Retinal pigment epithelial cell (primary cell): ENCODE measurements around the gene LRRC28.

Experiments used
- DNase-seq: peaks from one replicate; pipeline ENCODE4 v3.0.0-alpha.2; 2010; ENCODE audit warnings: low read depth
- H3K4me3 ChIP-seq: 2 replicates; pipeline ENCODE4 v1.5.1; 2011; ENCODE audit warnings: mild to moderate bottlenecking, low read length, control low read depth, moderate library complexity
- TF ChIP-seq, protein P1 (sequence below): conservative IDR thresholded peaks from 2 replicates; pipeline ENCODE4 v1.5.1; 2011; ENCODE audit warnings: low read depth, low read length, control low read depth, inconsistent platforms

Gene LRRC28

DNA sequence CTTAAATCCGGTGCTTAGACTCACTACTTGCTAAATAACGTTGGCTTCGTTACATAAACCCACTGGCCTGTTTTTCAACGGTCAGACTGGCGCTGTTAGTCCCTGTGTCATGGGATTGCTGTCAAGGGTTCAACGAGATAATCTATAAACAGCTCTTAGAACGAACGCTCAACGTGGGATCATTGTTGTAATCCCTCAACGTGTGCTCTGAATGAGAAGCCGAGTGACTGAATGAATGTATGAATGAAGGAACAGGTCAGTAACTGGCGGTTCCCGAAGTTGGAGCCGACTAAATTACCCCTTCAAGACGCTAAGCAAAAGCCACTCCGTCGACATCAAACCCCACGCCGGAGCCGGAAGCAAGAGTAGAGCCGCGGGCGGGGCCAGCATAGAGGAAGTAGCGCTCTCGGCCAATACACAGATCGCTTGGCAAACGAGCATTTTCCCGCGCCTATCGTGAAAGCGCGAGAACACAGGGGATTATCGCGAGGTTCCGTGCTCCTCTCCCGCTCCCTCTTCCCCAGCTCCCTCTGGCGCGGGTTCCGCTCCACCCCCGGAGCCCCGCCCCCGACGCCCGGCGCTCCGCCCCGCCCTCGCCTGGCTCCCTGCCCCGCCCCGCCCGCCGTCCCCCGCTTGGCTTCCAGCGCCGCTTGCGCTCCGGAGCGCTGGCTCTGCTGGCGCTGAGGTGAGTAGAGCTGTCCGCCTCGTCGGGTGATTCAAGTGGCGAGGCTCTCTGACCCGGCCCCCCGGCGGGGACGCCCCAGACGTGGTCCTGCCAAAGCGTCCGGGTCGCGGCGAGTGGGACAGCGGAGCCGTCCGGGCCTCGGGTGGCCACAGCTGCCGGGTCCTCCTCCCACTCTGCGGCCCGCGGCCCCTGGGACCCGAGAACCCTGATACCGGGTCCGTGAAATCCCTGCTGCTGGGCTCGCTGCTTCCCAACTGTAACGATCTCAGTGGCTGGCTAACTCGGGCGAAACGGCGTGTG is at the start of gene LRRC28:
TSS of gene LRRC28 (plus strand) at position 625 of the 985 bp plus-strand sequence. CDS start 4,477 bp downstream, outside the sequence.
- DNase-seq = peak; percentile 96
- TF ChIP-seq, protein P1, sequence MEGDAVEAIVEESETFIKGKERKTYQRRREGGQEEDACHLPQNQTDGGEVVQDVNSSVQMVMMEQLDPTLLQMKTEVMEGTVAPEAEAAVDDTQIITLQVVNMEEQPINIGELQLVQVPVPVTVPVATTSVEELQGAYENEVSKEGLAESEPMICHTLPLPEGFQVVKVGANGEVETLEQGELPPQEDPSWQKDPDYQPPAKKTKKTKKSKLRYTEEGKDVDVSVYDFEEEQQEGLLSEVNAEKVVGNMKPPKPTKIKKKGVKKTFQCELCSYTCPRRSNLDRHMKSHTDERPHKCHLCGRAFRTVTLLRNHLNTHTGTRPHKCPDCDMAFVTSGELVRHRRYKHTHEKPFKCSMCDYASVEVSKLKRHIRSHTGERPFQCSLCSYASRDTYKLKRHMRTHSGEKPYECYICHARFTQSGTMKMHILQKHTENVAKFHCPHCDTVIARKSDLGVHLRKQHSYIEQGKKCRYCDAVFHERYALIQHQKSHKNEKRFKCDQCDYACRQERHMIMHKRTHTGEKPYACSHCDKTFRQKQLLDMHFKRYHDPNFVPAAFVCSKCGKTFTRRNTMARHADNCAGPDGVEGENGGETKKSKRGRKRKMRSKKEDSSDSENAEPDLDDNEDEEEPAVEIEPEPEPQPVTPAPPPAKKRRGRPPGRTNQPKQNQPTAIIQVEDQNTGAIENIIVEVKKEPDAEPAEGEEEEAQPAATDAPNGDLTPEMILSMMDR = no peak
- H3K4me3 ChIP-seq = peak within 1 kb of the TSS; percentile 90

DNA sequence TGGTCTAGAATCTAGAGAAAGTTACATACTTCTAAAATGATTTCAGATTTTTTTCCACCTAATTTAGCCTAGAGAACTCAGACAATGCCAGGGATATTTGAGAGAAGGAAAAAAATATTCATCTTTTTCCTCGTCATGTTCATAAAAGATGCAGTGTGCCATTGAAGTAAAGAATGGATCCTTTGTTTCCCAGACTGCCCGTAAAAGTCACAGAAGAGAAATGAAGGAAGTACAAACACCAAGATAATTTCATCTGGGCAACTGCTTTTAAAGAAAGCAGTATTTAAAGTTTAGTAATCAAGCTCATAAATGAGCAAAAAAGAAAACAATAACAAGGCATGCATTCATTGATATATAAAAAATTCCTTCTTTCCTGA is 49.1 kb upstream of the LRRC28 start:
- DNase-seq = no peak
- H3K4me3 ChIP-seq = no peak overlapping the region
- TF ChIP-seq, protein P1 = no peak

DNA sequence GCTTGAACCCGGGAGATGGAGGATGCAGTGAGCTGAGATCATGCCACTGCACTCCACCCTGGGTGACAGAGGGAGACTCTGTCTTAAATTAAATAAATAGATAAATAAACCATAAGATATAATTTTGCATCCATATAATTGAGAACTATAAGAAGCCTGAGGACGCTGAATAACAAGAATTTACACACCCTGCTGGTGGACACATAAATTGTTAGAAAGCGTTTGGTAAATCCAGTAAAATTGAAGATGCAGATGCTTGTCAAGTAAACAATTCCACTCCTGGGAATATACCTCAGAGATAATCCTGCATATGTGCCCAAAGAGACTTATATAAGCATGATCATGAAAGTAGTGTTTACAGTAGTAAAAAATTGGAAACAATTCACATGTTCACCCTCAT is 43.6 kb upstream of the LRRC28 start:
- TF ChIP-seq, protein P1 = no peak

DNA sequence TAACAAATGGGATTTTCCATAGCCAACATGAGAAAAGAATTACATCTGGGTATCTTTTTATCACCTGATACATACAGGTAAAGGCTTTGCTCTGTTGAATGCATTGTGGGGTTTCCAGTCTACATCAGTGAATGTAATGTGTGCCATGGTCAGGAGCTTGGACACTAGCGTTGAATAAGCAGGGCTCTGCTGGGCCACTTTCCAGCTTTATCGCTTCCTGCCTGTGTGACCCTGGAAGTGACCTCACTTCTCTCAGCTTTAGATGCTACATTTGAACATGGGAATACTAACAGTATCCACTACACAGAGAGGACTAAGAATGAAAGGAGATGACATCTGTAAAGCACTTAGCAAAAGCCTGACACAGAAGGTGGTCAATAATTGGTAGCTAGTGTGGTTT is 42.0 kb upstream of the LRRC28 start:
- DNase-seq = no peak
- H3K4me3 ChIP-seq = no peak overlapping the region
- TF ChIP-seq, protein P1 = no peak

More for the DNA sequence above, 43.6 kb upstream of the LRRC28 start:
- DNase-seq = no peak
- no peak overlapping the region for H3K4me3 ChIP-seq

DNA sequence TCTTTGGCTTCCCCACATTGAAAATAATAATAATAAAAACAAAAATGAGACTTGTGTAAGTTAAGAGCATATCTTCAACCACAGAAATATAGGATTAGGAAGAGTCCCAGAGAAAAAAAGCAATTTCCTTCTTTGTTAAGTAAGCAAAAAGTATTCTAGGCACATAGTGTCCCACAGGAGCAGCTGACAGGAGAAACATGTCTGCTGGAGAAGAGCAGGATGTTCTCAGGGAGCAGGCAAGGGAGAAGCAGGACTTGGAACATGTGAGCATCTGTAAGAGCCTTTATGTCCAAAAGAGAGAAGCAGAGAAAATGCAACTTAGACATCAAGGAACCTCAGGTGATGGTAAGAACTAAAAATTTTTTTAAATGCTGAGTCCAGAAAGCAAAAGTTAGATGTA is 40.9 kb upstream of the LRRC28 start:
- no peak overlapping the region for H3K4me3 ChIP-seq
- DNase-seq = no peak
- TF ChIP-seq, protein P1 = no peak

DNA sequence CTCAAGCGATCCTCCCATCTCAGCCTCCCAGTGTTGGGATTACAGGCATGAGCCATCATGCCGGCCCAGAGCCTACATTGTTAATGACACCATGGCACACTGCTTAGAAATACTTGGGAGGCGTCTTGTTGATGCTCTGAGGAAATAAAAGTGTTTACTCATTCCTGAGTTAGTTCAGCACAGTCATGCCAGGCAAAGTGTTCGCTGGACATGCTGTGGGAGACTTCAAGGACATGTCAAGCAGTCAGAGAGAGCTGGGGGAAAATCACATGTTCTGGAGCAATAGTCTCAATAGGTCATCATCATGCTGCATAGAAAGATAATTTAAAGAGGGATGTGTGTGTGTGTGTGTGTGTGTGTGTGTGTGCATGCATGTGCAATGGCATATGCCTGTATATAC is 39.4 kb upstream of the LRRC28 start:
- no peak overlapping the region for H3K4me3 ChIP-seq
- no peak for DNase-seq
- TF ChIP-seq, protein P1 = no peak

DNA sequence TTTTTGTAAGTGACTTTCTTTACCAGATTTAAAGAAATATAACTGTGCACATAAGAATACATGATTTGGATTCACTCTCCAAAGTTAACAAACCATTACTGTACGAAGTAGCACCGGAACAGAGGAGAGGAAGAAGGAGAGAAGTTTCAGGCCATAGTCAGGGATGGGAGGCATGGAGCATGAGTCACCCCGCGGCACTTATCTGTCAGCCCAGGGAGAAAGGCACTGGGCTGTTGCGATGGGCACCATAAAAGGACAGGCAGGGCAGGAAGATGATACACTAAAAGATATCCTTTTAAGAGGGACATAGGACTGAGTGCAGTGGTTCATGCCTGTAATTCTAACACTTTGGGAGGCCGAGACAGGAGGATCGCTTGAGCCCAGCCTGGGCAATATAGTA is 38.9 kb upstream of the LRRC28 start:
- DNase-seq = no peak
- TF ChIP-seq, protein P1 = no peak
- H3K4me3 ChIP-seq = no peak overlapping the region
